ENCODE measurements around the gene CFAP20. TPM values are rescaled to one million over a fixed set of nuclear protein-coding genes. Genes with fewer than 3 reads are reported as not detected.

CFAP20 gene
- total and polyA plus RNA-seq, 2 experiments from 2014 or later = 61.1 to 81.7 TPM

DNA sequence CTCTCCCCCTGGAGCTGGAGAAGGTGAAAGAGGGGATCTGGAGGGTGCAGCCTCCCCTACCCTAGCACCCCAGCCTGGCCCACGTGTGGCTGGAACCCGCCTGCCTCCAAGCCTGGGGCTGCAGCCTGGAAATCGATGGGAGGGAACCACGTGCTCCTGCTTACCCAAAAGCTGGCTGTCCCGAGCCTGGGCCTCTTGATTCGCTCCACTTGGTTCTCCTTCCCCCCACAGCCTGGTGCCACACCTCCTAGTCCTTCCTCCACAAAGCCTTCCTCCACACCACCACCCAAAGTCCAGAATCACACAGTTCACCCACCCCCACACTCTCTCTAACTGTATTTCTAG is 29.3 kb downstream of the CFAP20 start:
- no peaks in the 10 kb centered on the region; the same call in 2 of the 3 replicates for H3K9me3 Mint-ChIP-seq
- Histone ChIP-seq H3K27ac (ENCODE audit: low read depth) (no peak overlapping the region), H3F3A (replicated peaks; ENCODE audit: low read depth) (no peaks in the 10 kb centered on the region), H3K27me3 (ENCODE audit: insufficient read depth) (no peaks in the 10 kb centered on the region), H3K4me1 (ENCODE audit: insufficient read depth) (peaks cover 11% of the 10 kb centered on the region), H3K79me2 (replicated peaks; ENCODE audit: insufficient read depth) (no peaks in the 10 kb centered on the region), H3K4me3 (no peak overlapping the region), H2AFZ (no peak overlapping the region), H3K4me2 (no peak overlapping the region), H4K20me1 (replicated peaks; ENCODE audit: insufficient read depth) (no peaks in the 10 kb centered on the region), H3K9me2 (ENCODE audit: insufficient read depth) (no peaks in the 10 kb centered on the region), H3K36me3 (ENCODE audit: insufficient read depth) (no peaks in the 10 kb centered on the region)
- TF ChIP-seq CREB1 (CRISPR knock-in tag; IDR thresholded peaks at IDR 0.05; ENCODE audit: low read depth) (no peak), NANOG (IDR thresholded peaks at IDR 0.05; ENCODE audit: borderline replicate concordance) (no peak)
- H3K36me3 Mint-ChIP-seq (ENCODE audit: low read depth) = no peaks in the 10 kb centered on the region
- DNase-seq (ENCODE audit: low spot score) (no peak), ATAC-seq (no peak)
- H3K4me1 Mint-ChIP-seq = peaks cover 23% of the 10 kb centered on the region
- H3K27ac Mint-ChIP-seq = no peak overlapping the region
- H3K27me3 Mint-ChIP-seq (ENCODE audit: insufficient read depth, low read depth, poor library complexity) = peaks cover 28% of the 10 kb centered on the region
- H3K4me3 Mint-ChIP-seq = no peak overlapping the region

DNA sequence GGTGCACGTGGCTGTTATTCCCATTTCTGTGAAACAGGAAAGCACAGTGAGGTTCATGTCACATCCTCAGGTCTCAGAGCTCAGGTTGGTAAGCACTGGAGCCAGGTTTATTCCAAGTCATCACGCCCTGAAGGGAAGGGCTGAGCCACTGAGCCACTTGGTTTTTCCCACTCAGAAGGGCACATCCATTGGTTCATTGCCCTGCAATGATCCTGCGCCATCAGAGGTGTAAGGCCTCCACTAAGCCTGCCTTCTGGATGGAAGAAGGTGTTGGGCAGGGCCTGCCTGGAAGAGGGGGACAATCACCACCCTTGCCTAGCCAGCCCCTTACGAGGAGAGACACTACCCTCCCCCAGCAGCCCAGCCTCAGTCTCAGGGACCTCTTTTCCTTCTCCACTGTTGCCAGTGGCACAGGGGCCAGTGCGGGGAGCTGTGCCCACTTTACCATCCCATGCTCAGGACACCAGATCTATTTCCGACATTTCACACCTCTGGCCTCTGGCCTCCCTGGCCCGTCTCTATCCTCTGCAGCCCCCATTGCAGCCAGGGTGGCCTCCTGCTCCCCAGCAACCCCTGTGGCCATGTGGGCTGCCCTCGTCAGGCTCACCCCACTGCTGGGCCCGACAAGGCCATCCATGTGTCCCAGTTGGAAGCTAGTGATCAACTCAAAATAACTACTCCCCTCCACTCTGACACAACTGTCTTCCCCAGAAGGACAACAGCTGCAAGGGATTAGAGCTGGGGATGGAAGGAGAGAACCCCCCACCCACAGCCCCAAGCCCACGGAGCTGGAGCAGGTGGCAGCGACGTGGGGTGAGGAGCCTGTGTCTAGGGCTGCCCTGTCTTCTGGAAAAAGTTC is 29.9 kb downstream of the CFAP20 start:
- Histone ChIP-seq H3K79me2 (replicated peaks; ENCODE audit: insufficient read depth) (no peaks in the 10 kb centered on the region), H4K20me1 (replicated peaks; ENCODE audit: insufficient read depth) (no peaks in the 10 kb centered on the region), H3F3A (replicated peaks; ENCODE audit: low read depth) (no peaks in the 10 kb centered on the region), H3K36me3 (ENCODE audit: insufficient read depth) (no peaks in the 10 kb centered on the region), H3K9me2 (ENCODE audit: insufficient read depth) (no peaks in the 10 kb centered on the region), H3K4me1 (ENCODE audit: insufficient read depth) (peaks cover 11% of the 10 kb centered on the region), H2AFZ (no peak overlapping the region), H3K4me3 (no peak overlapping the region), H3K27me3 (ENCODE audit: insufficient read depth) (no peaks in the 10 kb centered on the region), H3K4me2 (no peak overlapping the region), H3K27ac (ENCODE audit: low read depth) (no peak overlapping the region)
- no peaks in the 10 kb centered on the region; the same call in 2 of the 3 replicates for H3K9me3 Mint-ChIP-seq
- no peak overlapping the region for H3K27ac Mint-ChIP-seq
- H3K4me3 Mint-ChIP-seq = no peak overlapping the region; the same call in 2 of the 3 replicates
- H3K4me1 Mint-ChIP-seq = peaks cover 23% of the 10 kb centered on the region
- no peak for DNase-seq (ENCODE audit: low spot score)
- H3K27me3 Mint-ChIP-seq (ENCODE audit: insufficient read depth, low read depth, poor library complexity) = peaks cover 28% of the 10 kb centered on the region
- H3K36me3 Mint-ChIP-seq (ENCODE audit: low read depth) = no peaks in the 10 kb centered on the region
- ATAC-seq = no peak
- TF ChIP-seq, protein P1, sequence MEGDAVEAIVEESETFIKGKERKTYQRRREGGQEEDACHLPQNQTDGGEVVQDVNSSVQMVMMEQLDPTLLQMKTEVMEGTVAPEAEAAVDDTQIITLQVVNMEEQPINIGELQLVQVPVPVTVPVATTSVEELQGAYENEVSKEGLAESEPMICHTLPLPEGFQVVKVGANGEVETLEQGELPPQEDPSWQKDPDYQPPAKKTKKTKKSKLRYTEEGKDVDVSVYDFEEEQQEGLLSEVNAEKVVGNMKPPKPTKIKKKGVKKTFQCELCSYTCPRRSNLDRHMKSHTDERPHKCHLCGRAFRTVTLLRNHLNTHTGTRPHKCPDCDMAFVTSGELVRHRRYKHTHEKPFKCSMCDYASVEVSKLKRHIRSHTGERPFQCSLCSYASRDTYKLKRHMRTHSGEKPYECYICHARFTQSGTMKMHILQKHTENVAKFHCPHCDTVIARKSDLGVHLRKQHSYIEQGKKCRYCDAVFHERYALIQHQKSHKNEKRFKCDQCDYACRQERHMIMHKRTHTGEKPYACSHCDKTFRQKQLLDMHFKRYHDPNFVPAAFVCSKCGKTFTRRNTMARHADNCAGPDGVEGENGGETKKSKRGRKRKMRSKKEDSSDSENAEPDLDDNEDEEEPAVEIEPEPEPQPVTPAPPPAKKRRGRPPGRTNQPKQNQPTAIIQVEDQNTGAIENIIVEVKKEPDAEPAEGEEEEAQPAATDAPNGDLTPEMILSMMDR (conservative IDR thresholded peaks at IDR 0.05; ENCODE audit: low read depth in 2 of 2) = no peak
- TF ChIP-seq, protein P2, sequence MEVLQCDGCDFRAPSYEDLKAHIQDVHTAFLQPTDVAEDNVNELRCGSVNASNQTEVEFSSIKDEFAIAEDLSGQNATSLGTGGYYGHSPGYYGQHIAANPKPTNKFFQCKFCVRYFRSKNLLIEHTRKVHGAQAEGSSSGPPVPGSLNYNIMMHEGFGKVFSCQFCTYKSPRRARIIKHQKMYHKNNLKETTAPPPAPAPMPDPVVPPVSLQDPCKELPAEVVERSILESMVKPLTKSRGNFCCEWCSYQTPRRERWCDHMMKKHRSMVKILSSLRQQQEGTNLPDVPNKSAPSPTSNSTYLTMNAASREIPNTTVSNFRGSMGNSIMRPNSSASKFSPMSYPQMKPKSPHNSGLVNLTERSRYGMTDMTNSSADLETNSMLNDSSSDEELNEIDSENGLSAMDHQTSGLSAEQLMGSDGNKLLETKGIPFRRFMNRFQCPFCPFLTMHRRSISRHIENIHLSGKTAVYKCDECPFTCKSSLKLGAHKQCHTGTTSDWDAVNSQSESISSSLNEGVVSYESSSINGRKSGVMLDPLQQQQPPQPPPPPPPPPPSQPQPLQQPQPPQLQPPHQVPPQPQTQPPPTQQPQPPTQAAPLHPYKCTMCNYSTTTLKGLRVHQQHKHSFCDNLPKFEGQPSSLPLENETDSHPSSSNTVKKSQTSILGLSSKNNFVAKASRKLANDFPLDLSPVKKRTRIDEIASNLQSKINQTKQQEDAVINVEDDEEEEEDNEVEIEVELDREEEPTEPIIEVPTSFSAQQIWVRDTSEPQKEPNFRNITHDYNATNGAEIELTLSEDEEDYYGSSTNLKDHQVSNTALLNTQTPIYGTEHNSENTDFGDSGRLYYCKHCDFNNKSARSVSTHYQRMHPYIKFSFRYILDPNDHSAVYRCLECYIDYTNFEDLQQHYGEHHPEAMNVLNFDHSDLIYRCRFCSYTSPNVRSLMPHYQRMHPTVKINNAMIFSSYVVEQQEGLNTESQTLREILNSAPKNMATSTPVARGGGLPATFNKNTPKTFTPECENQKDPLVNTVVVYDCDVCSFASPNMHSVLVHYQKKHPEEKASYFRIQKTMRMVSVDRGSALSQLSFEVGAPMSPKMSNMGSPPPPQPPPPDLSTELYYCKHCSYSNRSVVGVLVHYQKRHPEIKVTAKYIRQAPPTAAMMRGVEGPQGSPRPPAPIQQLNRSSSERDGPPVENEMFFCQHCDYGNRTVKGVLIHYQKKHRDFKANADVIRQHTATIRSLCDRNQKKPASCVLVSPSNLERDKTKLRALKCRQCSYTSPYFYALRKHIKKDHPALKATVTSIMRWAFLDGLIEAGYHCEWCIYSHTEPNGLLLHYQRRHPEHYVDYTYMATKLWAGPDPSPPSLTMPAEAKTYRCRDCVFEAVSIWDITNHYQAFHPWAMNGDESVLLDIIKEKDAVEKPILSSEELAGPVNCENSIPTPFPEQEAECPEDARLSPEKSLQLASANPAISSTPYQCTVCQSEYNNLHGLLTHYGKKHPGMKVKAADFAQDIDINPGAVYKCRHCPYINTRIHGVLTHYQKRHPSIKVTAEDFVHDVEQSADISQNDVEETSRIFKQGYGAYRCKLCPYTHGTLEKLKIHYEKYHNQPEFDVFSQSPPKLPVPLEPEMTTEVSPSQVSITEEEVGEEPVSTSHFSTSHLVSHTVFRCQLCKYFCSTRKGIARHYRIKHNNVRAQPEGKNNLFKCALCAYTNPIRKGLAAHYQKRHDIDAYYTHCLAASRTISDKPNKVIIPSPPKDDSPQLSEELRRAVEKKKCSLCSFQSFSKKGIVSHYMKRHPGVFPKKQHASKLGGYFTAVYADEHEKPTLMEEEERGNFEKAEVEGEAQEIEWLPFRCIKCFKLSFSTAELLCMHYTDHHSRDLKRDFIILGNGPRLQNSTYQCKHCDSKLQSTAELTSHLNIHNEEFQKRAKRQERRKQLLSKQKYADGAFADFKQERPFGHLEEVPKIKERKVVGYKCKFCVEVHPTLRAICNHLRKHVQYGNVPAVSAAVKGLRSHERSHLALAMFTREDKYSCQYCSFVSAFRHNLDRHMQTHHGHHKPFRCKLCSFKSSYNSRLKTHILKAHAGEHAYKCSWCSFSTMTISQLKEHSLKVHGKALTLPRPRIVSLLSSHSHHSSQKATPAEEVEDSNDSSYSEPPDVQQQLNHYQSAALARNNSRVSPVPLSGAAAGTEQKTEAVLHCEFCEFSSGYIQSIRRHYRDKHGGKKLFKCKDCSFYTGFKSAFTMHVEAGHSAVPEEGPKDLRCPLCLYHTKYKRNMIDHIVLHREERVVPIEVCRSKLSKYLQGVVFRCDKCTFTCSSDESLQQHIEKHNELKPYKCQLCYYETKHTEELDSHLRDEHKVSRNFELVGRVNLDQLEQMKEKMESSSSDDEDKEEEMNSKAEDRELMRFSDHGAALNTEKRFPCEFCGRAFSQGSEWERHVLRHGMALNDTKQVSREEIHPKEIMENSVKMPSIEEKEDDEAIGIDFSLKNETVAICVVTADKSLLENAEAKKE (CRISPR knock-in tag; IDR thresholded peaks at IDR 0.05) = no peak
- TF ChIP-seq POLR2AphosphoS5 (IDR thresholded peaks at IDR 0.05; ENCODE audit: low read depth) (no peak), EZH2 (IDR thresholded peaks at IDR 0.05; ENCODE audit: low read depth, unreplicated experiment) (no peak)
- TF ChIP-seq, protein P3, sequence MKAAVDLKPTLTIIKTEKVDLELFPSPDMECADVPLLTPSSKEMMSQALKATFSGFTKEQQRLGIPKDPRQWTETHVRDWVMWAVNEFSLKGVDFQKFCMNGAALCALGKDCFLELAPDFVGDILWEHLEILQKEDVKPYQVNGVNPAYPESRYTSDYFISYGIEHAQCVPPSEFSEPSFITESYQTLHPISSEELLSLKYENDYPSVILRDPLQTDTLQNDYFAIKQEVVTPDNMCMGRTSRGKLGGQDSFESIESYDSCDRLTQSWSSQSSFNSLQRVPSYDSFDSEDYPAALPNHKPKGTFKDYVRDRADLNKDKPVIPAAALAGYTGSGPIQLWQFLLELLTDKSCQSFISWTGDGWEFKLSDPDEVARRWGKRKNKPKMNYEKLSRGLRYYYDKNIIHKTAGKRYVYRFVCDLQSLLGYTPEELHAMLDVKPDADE (IDR thresholded peaks at IDR 0.05) = no peak
- TF ChIP-seq, protein P4, sequence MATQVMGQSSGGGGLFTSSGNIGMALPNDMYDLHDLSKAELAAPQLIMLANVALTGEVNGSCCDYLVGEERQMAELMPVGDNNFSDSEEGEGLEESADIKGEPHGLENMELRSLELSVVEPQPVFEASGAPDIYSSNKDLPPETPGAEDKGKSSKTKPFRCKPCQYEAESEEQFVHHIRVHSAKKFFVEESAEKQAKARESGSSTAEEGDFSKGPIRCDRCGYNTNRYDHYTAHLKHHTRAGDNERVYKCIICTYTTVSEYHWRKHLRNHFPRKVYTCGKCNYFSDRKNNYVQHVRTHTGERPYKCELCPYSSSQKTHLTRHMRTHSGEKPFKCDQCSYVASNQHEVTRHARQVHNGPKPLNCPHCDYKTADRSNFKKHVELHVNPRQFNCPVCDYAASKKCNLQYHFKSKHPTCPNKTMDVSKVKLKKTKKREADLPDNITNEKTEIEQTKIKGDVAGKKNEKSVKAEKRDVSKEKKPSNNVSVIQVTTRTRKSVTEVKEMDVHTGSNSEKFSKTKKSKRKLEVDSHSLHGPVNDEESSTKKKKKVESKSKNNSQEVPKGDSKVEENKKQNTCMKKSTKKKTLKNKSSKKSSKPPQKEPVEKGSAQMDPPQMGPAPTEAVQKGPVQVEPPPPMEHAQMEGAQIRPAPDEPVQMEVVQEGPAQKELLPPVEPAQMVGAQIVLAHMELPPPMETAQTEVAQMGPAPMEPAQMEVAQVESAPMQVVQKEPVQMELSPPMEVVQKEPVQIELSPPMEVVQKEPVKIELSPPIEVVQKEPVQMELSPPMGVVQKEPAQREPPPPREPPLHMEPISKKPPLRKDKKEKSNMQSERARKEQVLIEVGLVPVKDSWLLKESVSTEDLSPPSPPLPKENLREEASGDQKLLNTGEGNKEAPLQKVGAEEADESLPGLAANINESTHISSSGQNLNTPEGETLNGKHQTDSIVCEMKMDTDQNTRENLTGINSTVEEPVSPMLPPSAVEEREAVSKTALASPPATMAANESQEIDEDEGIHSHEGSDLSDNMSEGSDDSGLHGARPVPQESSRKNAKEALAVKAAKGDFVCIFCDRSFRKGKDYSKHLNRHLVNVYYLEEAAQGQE (IDR thresholded peaks at IDR 0.05; ENCODE audit: unreplicated experiment) = no peak

All from GM23338 (cell line).